ENCODE measurements around the gene POLR2F. TPM values are rescaled to one million over a fixed set of nuclear protein-coding genes. Genes with fewer than 3 reads are reported as not detected.

Gene POLR2F
- total RNA-seq, 2 donors from 2014 or later, result 52.5 to 110 TPM

GRCh38 chr22:37922191-37922590 lies 31.3 kb upstream of the POLR2F start:
- H3K4me1 ChIP-seq, result no peaks in the 10 kb centered on the region
- H3K9ac ChIP-seq (ENCODE audit: low read depth in 2 of 2, low read length in 2 of 2), result no peak overlapping the region
- DNase-seq, result no peak
- no peaks in the 10 kb centered on the region for H3K9me3 ChIP-seq
- TF ChIP-seq CTCF (IDR thresholded peaks at IDR 0.05), result no peak
- intact Hi-C loops (cut with DNase I), result no loop called here
- H3K27ac ChIP-seq, result no peak overlapping the region
- peaks cover 11% of the 10 kb centered on the region for H3K36me3 ChIP-seq
- no peaks in the 10 kb centered on the region for H3K27me3 ChIP-seq
- no peak overlapping the region for H3K4me3 ChIP-seq

- Histone ChIP-seq H3K4me1 (no peaks in the 10 kb centered on the region), H3K4me3 (no peak overlapping the region), H3K27ac (no peak overlapping the region), H3K9me3 (no peaks in the 10 kb centered on the region), H3K9ac (ENCODE audit: low read depth in 2 of 2, low read length in 2 of 2) (no peak overlapping the region), H3K36me3 (peaks cover 11% of the 10 kb centered on the region), H3K27me3 (no peaks in the 10 kb centered on the region)
- intact Hi-C loops (cut with DNase I), result no loop called here
- no peak for DNase-seq
- no peak for TF ChIP-seq CTCF (IDR thresholded peaks at IDR 0.05)
These were observed 29.6 kb upstream of the POLR2F start for GRCh38 chr22:37923927-37924326.

- Histone ChIP-seq H3K9me3 (no peaks in the 10 kb centered on the region), H3K4me3 (no peak overlapping the region), H3K27ac (no peak overlapping the region), H3K36me3 (peaks cover 11% of the 10 kb centered on the region), H3K27me3 (no peaks in the 10 kb centered on the region), H3K9ac (ENCODE audit: low read depth in 2 of 2, low read length in 2 of 2) (no peak overlapping the region), H3K4me1 (no peaks in the 10 kb centered on the region)
- TF ChIP-seq CTCF (IDR thresholded peaks at IDR 0.05), result no peak
- DNase-seq, result no peak
- intact Hi-C loops (cut with DNase I), result no loop called here
These were observed 29.0 kb upstream of the POLR2F start for GRCh38 chr22:37924386-37925065.

GRCh38 chr22:37925330-37925729 lies 28.2 kb upstream of the POLR2F start:
- H3K9me3 ChIP-seq, result no peaks in the 10 kb centered on the region
- no peaks in the 10 kb centered on the region for H3K27me3 ChIP-seq
- H3K4me3 ChIP-seq, result no peak overlapping the region
- no peak overlapping the region for H3K9ac ChIP-seq (ENCODE audit: low read depth in 2 of 2, low read length in 2 of 2)
- no peak for TF ChIP-seq CTCF (IDR thresholded peaks at IDR 0.05)
- DNase-seq, result no peak
- H3K27ac ChIP-seq, result no peak overlapping the region
- H3K4me1 ChIP-seq, result no peaks in the 10 kb centered on the region
- intact Hi-C loops (cut with DNase I), result no loop called here
- peaks cover 11% of the 10 kb centered on the region for H3K36me3 ChIP-seq

- H3K27ac ChIP-seq, result no peak overlapping the region
- peaks cover 11% of the 10 kb centered on the region for H3K36me3 ChIP-seq
- intact Hi-C loops (cut with DNase I), result no loop called here
These were observed 27.7 kb upstream of the POLR2F start for GRCh38 chr22:37925767-37926166.

More at GRCh38 chr22:37925767-37926166, 27.7 kb upstream of the POLR2F start:
- Histone ChIP-seq H3K9me3 (no peaks in the 10 kb centered on the region), H3K4me1 (no peaks in the 10 kb centered on the region), H3K27me3 (no peaks in the 10 kb centered on the region), H3K4me3 (no peak overlapping the region), H3K9ac (ENCODE audit: low read depth in 2 of 2, low read length in 2 of 2) (no peak overlapping the region)
- DNase-seq, result no peak
- no peak for TF ChIP-seq CTCF (IDR thresholded peaks at IDR 0.05)

All from colonic mucosa (tissue), 4 donors.